CD4-positive, CD25-positive, alpha-beta regulatory T cell (primary cell): ENCODE data around the gene ARHGAP6. TPM values are rescaled to one million over a fixed set of nuclear protein-coding genes. Genes with fewer than 3 reads are reported as not detected.
A peak's percentile ranks its signal among the peaks of the same experiment; 100 is the strongest.

Source experiments
- ATAC-seq, 2 donors: fragments of 150-1000 bp; cut with Tn5 transposase; one replicate each; pipeline ENCODE4 v1.10.0; 2021; ENCODE audit warnings: low read depth in 2 of 2, moderate number of reproducible peaks in 2 of 2, moderate library complexity in 1 of 2
- DNase-seq, 3 donors: peaks; one replicate each; pipeline versions ENCODE4 v3.0.0 to v3.0.0-alpha.2; 2012 to 2022; ENCODE audit warnings: mixed read lengths in 1 of 3
- H3K27ac ChIP-seq: one replicate; pipeline ENCODE4 v1.7.0; 2013; ENCODE audit warnings: mild to moderate bottlenecking, low read length; ENCODE audit not compliant: insufficient read depth, poor library complexity, severe bottlenecking
- H3K27me3 ChIP-seq: one replicate; pipeline ENCODE4 v1.7.0; 2013; ENCODE audit warnings: low read length; ENCODE audit not compliant: control insufficient read depth, insufficient read depth
- H3K36me3 ChIP-seq: one replicate; pipeline ENCODE4 v1.7.0; 2013; ENCODE audit warnings: mild to moderate bottlenecking, low read length, moderate library complexity; ENCODE audit not compliant: control insufficient read depth, insufficient read depth
- H3K4me1 ChIP-seq: 2 replicates; pipeline ENCODE4 v1.7.0; 2013; ENCODE audit warnings: mild to moderate bottlenecking, low read length; ENCODE audit not compliant: insufficient read depth, control insufficient read depth, poor library complexity, severe bottlenecking
- H3K4me3 ChIP-seq: one replicate; pipeline ENCODE4 v1.7.0; 2013; ENCODE audit warnings: low read depth, mild to moderate bottlenecking, low read length, moderate library complexity
- H3K9me3 ChIP-seq, 2 experiments: 1 replicate in 1 of 2; 2 replicates in 1 of 2; pipeline ENCODE4 v1.7.0; 2013; ENCODE audit warnings: low read length in 2 of 2, mild to moderate bottlenecking in 1 of 2, moderate library complexity in 1 of 2; ENCODE audit not compliant: control insufficient read depth in 2 of 2
- H3K27ac Mint-ChIP-seq, 3 donors: one replicate each; pipeline ENCODE4 v1.8.0; 2020 to 2022; ENCODE audit warnings: mild to moderate bottlenecking in 3 of 3, mixed read lengths in 3 of 3, moderate library complexity in 2 of 3
- H3K27me3 Mint-ChIP-seq: one replicate; pipeline ENCODE4 v1.8.0; 2022; ENCODE audit warnings: mild to moderate bottlenecking, mixed read lengths
- H3K36me3 Mint-ChIP-seq: one replicate; pipeline ENCODE4 v1.8.0; 2020; ENCODE audit warnings: mixed read lengths
- H3K4me1 Mint-ChIP-seq, 4 donors: one replicate each; pipeline ENCODE4 v1.8.0; 2020 to 2022; ENCODE audit warnings: mixed read lengths in 4 of 4, mild to moderate bottlenecking in 1 of 4
- H3K4me3 Mint-ChIP-seq, 4 donors: one replicate each; pipeline ENCODE4 v1.8.0; 2020 to 2022; ENCODE audit warnings: mild to moderate bottlenecking in 4 of 4, mixed read lengths in 4 of 4, moderate library complexity in 3 of 4
- H3K9me3 Mint-ChIP-seq, 7 donors: one replicate each; pipeline ENCODE4 v1.8.0; 2020 to 2022; ENCODE audit warnings: mixed read lengths in 7 of 7, mild to moderate bottlenecking in 3 of 7, moderate library complexity in 2 of 7
- polyA plus RNA-seq, 4 donors: library from polyadenylated mRNA; unstranded; fragments of 300-500 nt; fragmentation: Illumina TruSeq; gene quantifications; one replicate each; pipeline ENCODE4 v1.2.3, GENCODE V29; 2021
- total RNA-seq: library from RNA; stranded (reverse); gene quantifications from one replicate; pipeline ENCODE4 v1.2.3, GENCODE V29; 2022

ARHGAP6 gene
- total and polyA plus RNA-seq, 5 donors from 2014 or later, result 1.8 TPM; not detected in 4

- DNase-seq (no peak), ATAC-seq (no peak)
- H3K4me1 Mint-ChIP-seq, result peaks cover 0 to 2% (median 0%) of the 10 kb centered on the region in 4 donors
- no peak overlapping the region for H3K27ac Mint-ChIP-seq
- H3K27me3 Mint-ChIP-seq, result no peaks in the 10 kb centered on the region
- H3K36me3 Mint-ChIP-seq, result no peaks in the 10 kb centered on the region
- Histone ChIP-seq H3K27ac (no peak overlapping the region), H3K36me3 (no peaks in the 10 kb centered on the region), H3K9me3 (no peaks in the 10 kb centered on the region), H3K4me3 (no peak overlapping the region), H3K27me3 (no peaks in the 10 kb centered on the region), H3K4me1 (no peaks in the 10 kb centered on the region)
- H3K9me3 Mint-ChIP-seq, result peaks cover 0 to under 1% (median 0%) of the 10 kb centered on the region in 7 donors
- H3K4me3 Mint-ChIP-seq, result no peak overlapping the region
Measured at GRCh38 chrX:11609109-11609508, 56.6 kb downstream of the ARHGAP6 start.

DNA sequence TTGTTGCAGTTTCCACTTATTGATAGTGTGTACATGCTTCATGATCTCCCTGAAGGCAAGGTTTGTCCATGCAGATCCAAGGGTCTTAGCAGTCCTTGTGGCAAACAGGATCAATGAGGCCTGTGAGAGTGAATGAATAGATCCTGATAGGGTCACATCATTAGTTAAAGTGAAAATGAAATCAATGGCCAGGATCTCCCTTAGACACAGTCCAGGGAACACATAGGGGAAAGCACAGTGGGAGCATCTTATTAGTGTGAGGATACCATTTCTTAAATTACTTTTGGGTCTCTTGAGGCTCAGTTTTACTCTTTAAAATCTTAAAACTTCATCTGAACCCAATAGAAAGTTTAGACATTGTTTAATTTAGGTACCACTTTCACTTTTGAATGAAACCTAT, 59.3 kb downstream of the ARHGAP6 start:
- H3K36me3 Mint-ChIP-seq, result no peaks in the 10 kb centered on the region
- H3K4me1 Mint-ChIP-seq, result peaks cover 0 to 2% (median 0%) of the 10 kb centered on the region in 4 donors
- ATAC-seq (no peak), DNase-seq (no peak)
- H3K9me3 ChIP-seq, result no peaks in the 10 kb centered on the region
- H3K4me1 ChIP-seq, result no peaks in the 10 kb centered on the region
- no peak overlapping the region for H3K27ac Mint-ChIP-seq
- no peaks in the 10 kb centered on the region for H3K27me3 Mint-ChIP-seq
- no peak overlapping the region for H3K27ac ChIP-seq
- no peaks in the 10 kb centered on the region for H3K9me3 Mint-ChIP-seq
- no peaks in the 10 kb centered on the region for H3K27me3 ChIP-seq
- H3K4me3 ChIP-seq, result no peak overlapping the region
- no peaks in the 10 kb centered on the region for H3K36me3 ChIP-seq
- H3K4me3 Mint-ChIP-seq, result no peak overlapping the region

DNA sequence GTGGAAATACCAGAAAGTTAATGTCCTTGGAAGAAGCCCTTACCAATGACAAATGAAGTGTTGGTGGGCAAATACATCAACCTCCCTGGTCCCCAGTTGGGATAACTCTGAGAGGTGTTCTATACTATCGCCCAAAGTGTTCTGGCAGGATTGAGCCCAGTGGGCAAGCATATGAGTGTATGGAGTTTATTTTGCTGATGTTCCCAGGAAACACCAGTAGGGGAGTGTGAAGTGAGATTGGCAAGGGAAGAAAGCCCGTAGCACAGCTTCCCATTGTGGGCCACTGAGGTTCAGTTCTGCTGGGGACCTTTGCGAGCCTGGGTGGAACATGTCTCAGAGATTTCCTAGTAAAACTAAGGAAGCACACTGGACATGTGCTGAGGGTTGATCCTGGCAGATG, 65.1 kb downstream of the ARHGAP6 start:
- H3K27ac Mint-ChIP-seq, result no peak overlapping the region
- H3K4me1 Mint-ChIP-seq, result no peaks in the 10 kb centered on the region
- H3K36me3 Mint-ChIP-seq, result no peaks in the 10 kb centered on the region
- peaks cover 4% of the 10 kb centered on the region for H3K27me3 Mint-ChIP-seq
- peaks cover 0 to 4% (median 0%) of the 10 kb centered on the region in 7 donors for H3K9me3 Mint-ChIP-seq
- no peak overlapping the region for H3K4me3 Mint-ChIP-seq
- DNase-seq, result no peak
- Histone ChIP-seq H3K4me1 (no peaks in the 10 kb centered on the region), H3K9me3 (no peaks in the 10 kb centered on the region), H3K27me3 (no peaks in the 10 kb centered on the region), H3K27ac (no peak overlapping the region), H3K36me3 (no peaks in the 10 kb centered on the region), H3K4me3 (no peak overlapping the region)
- no peak for ATAC-seq

GRCh38 chrX:11597479-11597878, 68.2 kb downstream of the ARHGAP6 start:
- Mint-ChIP-seq H3K36me3 (no peaks in the 10 kb centered on the region), H3K27ac (no peak overlapping the region), H3K27me3 (peaks cover 4% of the 10 kb centered on the region), H3K9me3 (peaks cover 0 to 4% (median 0%) of the 10 kb centered on the region in 7 donors), H3K4me3 (no peak overlapping the region), H3K4me1 (no peaks in the 10 kb centered on the region)
- ATAC-seq (no peak), DNase-seq (no peak)
- H3K9me3 ChIP-seq, result no peaks in the 10 kb centered on the region
- H3K36me3 ChIP-seq, result no peaks in the 10 kb centered on the region
- no peaks in the 10 kb centered on the region for H3K4me1 ChIP-seq
- H3K4me3 ChIP-seq, result no peak overlapping the region
- H3K27me3 ChIP-seq, result no peaks in the 10 kb centered on the region
- no peak overlapping the region for H3K27ac ChIP-seq

DNA sequence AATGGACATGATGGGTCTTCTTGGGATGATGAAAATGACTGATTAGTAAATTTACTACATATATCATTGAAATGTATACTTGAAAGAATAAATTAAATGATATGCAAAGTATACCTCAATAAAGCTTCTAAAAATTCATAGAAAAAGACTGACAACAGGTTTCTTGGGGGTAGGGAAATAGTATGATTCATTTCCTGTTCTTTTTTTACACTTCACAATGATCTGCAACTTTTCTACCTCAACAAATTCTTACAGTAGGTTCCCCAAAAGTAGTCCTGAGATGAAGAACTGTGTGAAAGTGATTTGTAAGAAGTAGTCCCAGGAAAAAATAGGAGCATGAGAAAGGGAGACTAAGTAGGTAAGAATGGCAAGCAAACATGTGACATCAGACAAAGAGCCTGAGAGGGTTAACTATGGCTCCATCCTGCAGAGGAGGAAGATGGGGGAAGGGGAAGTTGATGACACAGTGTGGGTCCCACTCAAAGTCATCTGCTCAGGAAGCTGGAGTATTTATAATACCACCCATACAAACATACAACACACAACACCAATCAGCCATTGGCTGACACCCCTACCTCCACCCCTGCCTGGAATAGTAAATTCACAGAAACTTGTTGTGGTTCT, 73.9 kb downstream of the ARHGAP6 start:
- H3K36me3 ChIP-seq, result no peaks in the 10 kb centered on the region
- H3K4me3 ChIP-seq, result no peak overlapping the region
- peaks cover 0 to 6% (median under 1%) of the 10 kb centered on the region in 4 donors for H3K4me1 Mint-ChIP-seq
- H3K27ac Mint-ChIP-seq, result peak overlapping the region in 1 of 3 donors; percentile 1
- H3K9me3 Mint-ChIP-seq, result peaks cover 0 to 3% (median 0%) of the 10 kb centered on the region in 7 donors
- no peaks in the 10 kb centered on the region for H3K4me1 ChIP-seq
- H3K9me3 ChIP-seq, result no peaks in the 10 kb centered on the region
- no peaks in the 10 kb centered on the region for H3K36me3 Mint-ChIP-seq
- no peaks in the 10 kb centered on the region for H3K27me3 ChIP-seq
- no peak overlapping the region for H3K4me3 Mint-ChIP-seq
- H3K27me3 Mint-ChIP-seq, result no peaks in the 10 kb centered on the region
- DNase-seq (peak in 1 of 3 donors; percentile 63), ATAC-seq (peak; percentile 34 to 53)
- no peak overlapping the region for H3K27ac ChIP-seq

DNA sequence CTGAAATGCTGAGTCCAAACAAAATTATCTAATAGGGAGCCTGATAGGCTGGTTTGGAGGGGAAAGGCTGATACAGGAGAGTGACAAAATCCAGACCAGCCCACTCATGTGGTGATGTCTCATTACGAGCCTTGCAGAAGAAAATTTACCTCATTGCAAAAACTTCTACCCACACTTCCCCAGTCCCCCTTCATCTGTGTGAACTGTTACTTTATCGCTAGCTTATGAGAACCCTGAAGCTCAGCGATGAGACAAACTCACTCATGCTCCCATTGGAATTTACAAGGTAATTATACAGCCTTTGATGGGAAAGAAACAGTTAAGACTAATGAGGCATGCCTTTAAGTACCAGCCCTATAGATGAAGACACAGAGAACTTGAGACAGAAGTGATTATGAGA, 76.1 kb downstream of the ARHGAP6 start:
- no peak for ATAC-seq
- Mint-ChIP-seq H3K36me3 (no peaks in the 10 kb centered on the region), H3K27me3 (no peaks in the 10 kb centered on the region), H3K9me3 (no peaks in the 10 kb centered on the region), H3K27ac (no peak overlapping the region), H3K4me3 (no peak overlapping the region), H3K4me1 (peaks cover 0 to 6% (median under 1%) of the 10 kb centered on the region in 4 donors)
- no peak for DNase-seq
- no peaks in the 10 kb centered on the region for H3K27me3 ChIP-seq
- no peak overlapping the region for H3K4me3 ChIP-seq
- H3K36me3 ChIP-seq, result no peaks in the 10 kb centered on the region
- H3K4me1 ChIP-seq, result no peaks in the 10 kb centered on the region
- no peak overlapping the region for H3K27ac ChIP-seq
- no peaks in the 10 kb centered on the region for H3K9me3 ChIP-seq

DNA sequence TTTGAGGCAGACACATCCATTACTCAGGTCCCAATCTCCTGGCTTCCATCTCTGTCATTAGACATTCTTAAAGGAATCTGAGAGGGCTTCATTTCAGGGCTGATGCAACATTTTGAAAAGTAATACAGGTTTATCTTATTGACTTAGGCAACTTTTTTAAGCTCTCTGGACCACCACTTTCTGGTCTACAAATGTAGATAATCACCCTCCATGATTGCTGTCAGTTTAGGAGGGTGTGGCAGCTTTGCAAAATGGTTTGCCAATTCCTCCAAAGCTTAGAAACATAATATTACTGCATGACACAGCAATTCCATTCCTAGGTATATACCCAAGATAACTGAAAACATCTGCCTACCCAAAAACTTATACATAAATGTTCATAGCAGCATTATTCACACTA, 77.6 kb downstream of the ARHGAP6 start:
- no peak overlapping the region for H3K4me3 Mint-ChIP-seq

DNA sequence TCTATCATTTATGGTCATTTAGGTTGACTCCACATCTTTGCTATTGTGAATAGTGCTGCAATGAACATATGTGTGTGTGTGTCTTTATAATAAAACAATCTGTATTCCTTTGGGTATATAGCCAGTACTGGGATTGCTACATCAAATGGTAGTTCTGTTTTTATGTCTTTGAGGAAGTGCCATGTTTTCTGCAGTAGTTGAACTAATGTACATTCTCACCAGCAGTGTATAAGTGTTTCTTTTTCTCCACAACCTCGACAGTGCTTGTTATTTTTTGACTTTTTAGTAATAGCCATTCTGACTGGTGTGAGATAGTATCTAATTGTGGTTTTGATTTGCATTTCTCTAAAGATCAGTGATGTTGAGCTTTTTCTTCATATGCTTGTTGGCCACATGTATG, 80.5 kb downstream of the ARHGAP6 start:
- Mint-ChIP-seq H3K9me3 (no peaks in the 10 kb centered on the region), H3K27ac (no peak overlapping the region), H3K4me1 (no peaks in the 10 kb centered on the region), H3K4me3 (no peak overlapping the region), H3K36me3 (no peaks in the 10 kb centered on the region), H3K27me3 (no peaks in the 10 kb centered on the region)
- Histone ChIP-seq H3K9me3 (no peaks in the 10 kb centered on the region), H3K27ac (no peak overlapping the region), H3K36me3 (no peaks in the 10 kb centered on the region), H3K4me1 (no peaks in the 10 kb centered on the region), H3K27me3 (no peaks in the 10 kb centered on the region), H3K4me3 (no peak overlapping the region)
- ATAC-seq (no peak), DNase-seq (no peak)

More for the DNA sequence above, 77.6 kb downstream of the ARHGAP6 start:
- DNase-seq (no peak), ATAC-seq (no peak)
- Histone ChIP-seq H3K27me3 (no peaks in the 10 kb centered on the region), H3K36me3 (no peaks in the 10 kb centered on the region), H3K4me3 (no peak overlapping the region), H3K9me3 (no peaks in the 10 kb centered on the region), H3K27ac (no peak overlapping the region), H3K4me1 (no peaks in the 10 kb centered on the region)
- Mint-ChIP-seq H3K36me3 (no peaks in the 10 kb centered on the region), H3K9me3 (no peaks in the 10 kb centered on the region), H3K27me3 (no peaks in the 10 kb centered on the region), H3K4me1 (peaks cover 0 to 6% (median under 1%) of the 10 kb centered on the region in 4 donors), H3K27ac (no peak overlapping the region)
